ENCODE data around the gene C16orf46. TPM values are rescaled to one million over a fixed set of nuclear protein-coding genes. Genes with fewer than 3 reads are reported as not detected.

Gene C16orf46
- total and polyA plus RNA-seq, 9 donors, result 0.19 to 0.76 (median 0.35) TPM

- H3K36me3 ChIP-seq (ENCODE audit: control insufficient read depth, insufficient read depth, low read length), result no peaks in the 10 kb centered on the region
- 63% methylated on average over 12 of the region's 14 CpGs for WGBS (ENCODE audit: insufficient coverage)
- DNase-seq, result no peak
- H3K27me3 ChIP-seq (ENCODE audit: control insufficient read depth, insufficient read depth, low read length), result no peaks in the 10 kb centered on the region
- H3K4me3 ChIP-seq (ENCODE audit: low read length), result no peak overlapping the region
- no peaks in the 10 kb centered on the region for H3K9me3 ChIP-seq (replicated peaks; ENCODE audit: control insufficient read depth, low read depth, low read length)
- H3K4me1 ChIP-seq (ENCODE audit: control insufficient read depth, insufficient read depth, low read length), result no peaks in the 10 kb centered on the region
- no peak overlapping the region for H3K27ac ChIP-seq (ENCODE audit: low read length)
Observed at GRCh38 chr16:81060576-81061306, 16.3 kb downstream of the C16orf46 start.

- Histone ChIP-seq H3K4me1 (ENCODE audit: control insufficient read depth, insufficient read depth, low read length) (no peaks in the 10 kb centered on the region), H3K36me3 (ENCODE audit: control insufficient read depth, insufficient read depth, low read length) (no peaks in the 10 kb centered on the region), H3K4me3 (ENCODE audit: low read length) (no peak overlapping the region), H3K9me3 (replicated peaks; ENCODE audit: control insufficient read depth, low read depth, low read length) (peaks cover 3% of the 10 kb centered on the region), H3K27ac (ENCODE audit: low read length) (no peak overlapping the region), H3K27me3 (ENCODE audit: control insufficient read depth, insufficient read depth, low read length) (no peaks in the 10 kb centered on the region)
- DNase-seq, result no peak
- WGBS (ENCODE audit: insufficient coverage), result 50% methylated on average over 2 of the region's 11 CpGs
Observed at GRCh38 chr16:81053761-81054160, 23.3 kb downstream of the C16orf46 start.

GRCh38 chr16:81042821-81043220 lies 34.2 kb downstream of the C16orf46 start:
- Histone ChIP-seq H3K9me3 (replicated peaks; ENCODE audit: control insufficient read depth, low read depth, low read length) (no peaks in the 10 kb centered on the region), H3K27me3 (ENCODE audit: control insufficient read depth, insufficient read depth, low read length) (no peaks in the 10 kb centered on the region), H3K36me3 (ENCODE audit: control insufficient read depth, insufficient read depth, low read length) (peaks cover 52% of the 10 kb centered on the region), H3K4me3 (ENCODE audit: low read length) (no peak overlapping the region), H3K27ac (ENCODE audit: low read length) (no peak overlapping the region), H3K4me1 (ENCODE audit: control insufficient read depth, insufficient read depth, low read length) (no peaks in the 10 kb centered on the region)
- DNase-seq, result no peak
- WGBS (ENCODE audit: insufficient coverage), result no CpG with 5 or more reads among the region's 2 CpGs

GRCh38 chr16:81041696-81042095 lies 35.3 kb downstream of the C16orf46 start:
- no peak overlapping the region for H3K27ac ChIP-seq (ENCODE audit: low read length)
- peaks cover 8% of the 10 kb centered on the region for H3K4me1 ChIP-seq (ENCODE audit: control insufficient read depth, insufficient read depth, low read length)
- WGBS (ENCODE audit: insufficient coverage), result 92% methylated on average over 3 of the region's 4 CpGs
- DNase-seq, result no peak
- peaks cover 52% of the 10 kb centered on the region for H3K36me3 ChIP-seq (ENCODE audit: control insufficient read depth, insufficient read depth, low read length)
- no peaks in the 10 kb centered on the region for H3K27me3 ChIP-seq (ENCODE audit: control insufficient read depth, insufficient read depth, low read length)
- H3K9me3 ChIP-seq (replicated peaks; ENCODE audit: control insufficient read depth, low read depth, low read length), result no peaks in the 10 kb centered on the region
- no peak overlapping the region for H3K4me3 ChIP-seq (ENCODE audit: low read length)

GRCh38 chr16:81040842-81041241 lies 36.2 kb downstream of the C16orf46 start:
- H3K27ac ChIP-seq (ENCODE audit: low read length), result no peak overlapping the region
- H3K4me3 ChIP-seq (ENCODE audit: low read length), result no peak overlapping the region
- H3K27me3 ChIP-seq (ENCODE audit: control insufficient read depth, insufficient read depth, low read length), result no peaks in the 10 kb centered on the region
- peaks cover 12% of the 10 kb centered on the region for H3K4me1 ChIP-seq (ENCODE audit: control insufficient read depth, insufficient read depth, low read length)
- peaks cover 52% of the 10 kb centered on the region for H3K36me3 ChIP-seq (ENCODE audit: control insufficient read depth, insufficient read depth, low read length)
- H3K9me3 ChIP-seq (replicated peaks; ENCODE audit: control insufficient read depth, low read depth, low read length), result no peaks in the 10 kb centered on the region
- 92% methylated on average over 3 of the region's 5 CpGs for WGBS (ENCODE audit: insufficient coverage)
- no peak for DNase-seq

GRCh38 chr16:81040131-81040530 lies 36.9 kb downstream of the C16orf46 start:
- Histone ChIP-seq H3K4me1 (ENCODE audit: control insufficient read depth, insufficient read depth, low read length) (peaks cover 16% of the 10 kb centered on the region), H3K4me3 (ENCODE audit: low read length) (no peak overlapping the region), H3K27me3 (ENCODE audit: control insufficient read depth, insufficient read depth, low read length) (no peaks in the 10 kb centered on the region), H3K9me3 (replicated peaks; ENCODE audit: control insufficient read depth, low read depth, low read length) (no peaks in the 10 kb centered on the region), H3K27ac (ENCODE audit: low read length) (no peak overlapping the region), H3K36me3 (ENCODE audit: control insufficient read depth, insufficient read depth, low read length) (peaks cover 45% of the 10 kb centered on the region)
- DNase-seq, result no peak
- WGBS (ENCODE audit: insufficient coverage), result no CpG with 5 or more reads among the region's 2 CpGs

GRCh38 chr16:81036751-81037350 lies 40.2 kb downstream of the C16orf46 start:
- Histone ChIP-seq H3K27me3 (ENCODE audit: control insufficient read depth, insufficient read depth, low read length) (no peaks in the 10 kb centered on the region), H3K36me3 (ENCODE audit: control insufficient read depth, insufficient read depth, low read length) (peaks cover 19% of the 10 kb centered on the region), H3K27ac (ENCODE audit: low read length) (peak overlapping the region; percentile 84), H3K4me3 (ENCODE audit: low read length) (peak overlapping the region; percentile 60), H3K4me1 (ENCODE audit: control insufficient read depth, insufficient read depth, low read length) (peaks cover 16% of the 10 kb centered on the region), H3K9me3 (replicated peaks; ENCODE audit: control insufficient read depth, low read depth, low read length) (peaks cover 4% of the 10 kb centered on the region)
- WGBS (ENCODE audit: insufficient coverage), result 17% methylated on average over 4 of the region's 10 CpGs
- peak; percentile 60 for DNase-seq

- DNase-seq, result peak; percentile 34
- WGBS (ENCODE audit: insufficient coverage), result under 1% methylated on average over 66 of the region's 80 CpGs
- H3K9me3 ChIP-seq (replicated peaks; ENCODE audit: control insufficient read depth, low read depth, low read length), result peaks cover 4% of the 10 kb centered on the region
- H3K27me3 ChIP-seq (ENCODE audit: control insufficient read depth, insufficient read depth, low read length), result no peaks in the 10 kb centered on the region
- H3K36me3 ChIP-seq (ENCODE audit: control insufficient read depth, insufficient read depth, low read length), result peaks cover 12% of the 10 kb centered on the region
- peak overlapping the region; percentile 60 for H3K4me3 ChIP-seq (ENCODE audit: low read length)
- H3K4me1 ChIP-seq (ENCODE audit: control insufficient read depth, insufficient read depth, low read length), result peaks cover 16% of the 10 kb centered on the region
- peak overlapping the region; percentile 84 for H3K27ac ChIP-seq (ENCODE audit: low read length)
Observed at GRCh38 chr16:81035975-81036750, 40.9 kb downstream of the C16orf46 start.

- Histone ChIP-seq H3K36me3 (ENCODE audit: control insufficient read depth, insufficient read depth, low read length) (peaks cover 9% of the 10 kb centered on the region), H3K4me1 (ENCODE audit: control insufficient read depth, insufficient read depth, low read length) (peaks cover 16% of the 10 kb centered on the region), H3K9me3 (replicated peaks; ENCODE audit: control insufficient read depth, low read depth, low read length) (peaks cover 4% of the 10 kb centered on the region), H3K27ac (ENCODE audit: low read length) (peak within 1 kb of the TSS; percentile 84), H3K27me3 (ENCODE audit: control insufficient read depth, insufficient read depth, low read length) (no peaks in the 10 kb centered on the region), H3K4me3 (ENCODE audit: low read length) (peak within 1 kb of the TSS; percentile 60)
- peak; percentile 94 for DNase-seq
- under 1% methylated on average over 50 of the region's 54 CpGs for WGBS (ENCODE audit: insufficient coverage)
Observed at GRCh38 chr16:81035398-81035974, 41.6 kb downstream of the C16orf46 start, which contains the start of gene ATMIN. Gene ATMIN, plus strand, starts transcription at chr16:81035842. Its CDS starts 29 bp downstream, at chr16:81035871.
